Astrocyte of the spinal cord (primary cell): ENCODE measurements around the gene BPGM.
A peak's percentile ranks its signal among the peaks of the same experiment; 100 is the strongest.

Source experiments
- DNase-seq: peaks from one replicate; pipeline ENCODE4 v3.0.0; 2011; ENCODE audit warnings: low read depth, low spot score
- H3K4me3 ChIP-seq: 2 replicates; pipeline ENCODE4 v1.5.1; 2011; ENCODE audit warnings: low read depth, mild to moderate bottlenecking, low read length, moderate library complexity
- in situ Hi-C: cut with HindIII; loops from 2 replicates; pipeline ENCODE4 v1.10.0; 2017; ENCODE audit warnings: low sequenced_read_pairs
- TF ChIP-seq, protein P1 (sequence below): IDR thresholded peaks from 2 replicates; pipeline ENCODE4 v1.5.1; 2012; ENCODE audit warnings: low read depth, mild to moderate bottlenecking, low read length, inconsistent platforms

The BPGM gene

DNA sequence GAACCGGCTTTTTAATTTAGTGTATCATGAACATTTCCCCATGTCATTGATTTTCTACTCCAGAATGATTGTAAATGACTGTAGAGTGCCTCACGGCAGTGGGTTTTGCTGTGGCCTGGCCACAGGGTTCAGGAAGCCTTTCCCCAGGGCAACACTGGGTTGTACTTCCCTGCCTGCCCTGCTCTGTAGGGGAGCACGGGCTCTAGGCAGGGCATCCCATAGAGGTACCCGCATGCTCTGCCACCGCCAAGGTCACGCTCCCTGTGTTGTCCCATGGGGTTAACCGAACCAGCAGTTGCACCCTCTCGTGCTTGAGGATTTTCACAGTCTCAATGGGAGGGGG lies 63.8 kb downstream of the BPGM start:
- in situ Hi-C loops, result no loop called here
- no peak for DNase-seq
- H3K4me3 ChIP-seq, result no peak overlapping the region
- TF ChIP-seq, protein P1, sequence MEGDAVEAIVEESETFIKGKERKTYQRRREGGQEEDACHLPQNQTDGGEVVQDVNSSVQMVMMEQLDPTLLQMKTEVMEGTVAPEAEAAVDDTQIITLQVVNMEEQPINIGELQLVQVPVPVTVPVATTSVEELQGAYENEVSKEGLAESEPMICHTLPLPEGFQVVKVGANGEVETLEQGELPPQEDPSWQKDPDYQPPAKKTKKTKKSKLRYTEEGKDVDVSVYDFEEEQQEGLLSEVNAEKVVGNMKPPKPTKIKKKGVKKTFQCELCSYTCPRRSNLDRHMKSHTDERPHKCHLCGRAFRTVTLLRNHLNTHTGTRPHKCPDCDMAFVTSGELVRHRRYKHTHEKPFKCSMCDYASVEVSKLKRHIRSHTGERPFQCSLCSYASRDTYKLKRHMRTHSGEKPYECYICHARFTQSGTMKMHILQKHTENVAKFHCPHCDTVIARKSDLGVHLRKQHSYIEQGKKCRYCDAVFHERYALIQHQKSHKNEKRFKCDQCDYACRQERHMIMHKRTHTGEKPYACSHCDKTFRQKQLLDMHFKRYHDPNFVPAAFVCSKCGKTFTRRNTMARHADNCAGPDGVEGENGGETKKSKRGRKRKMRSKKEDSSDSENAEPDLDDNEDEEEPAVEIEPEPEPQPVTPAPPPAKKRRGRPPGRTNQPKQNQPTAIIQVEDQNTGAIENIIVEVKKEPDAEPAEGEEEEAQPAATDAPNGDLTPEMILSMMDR, result no peak

GRCh38 chr7:134710854-134711624 lies 64.4 kb downstream of the BPGM start:
- no peak for DNase-seq
- TF ChIP-seq, protein P1, result no peak
- H3K4me3 ChIP-seq, result no peak overlapping the region
- in situ Hi-C loops, result no loop called here

DNA sequence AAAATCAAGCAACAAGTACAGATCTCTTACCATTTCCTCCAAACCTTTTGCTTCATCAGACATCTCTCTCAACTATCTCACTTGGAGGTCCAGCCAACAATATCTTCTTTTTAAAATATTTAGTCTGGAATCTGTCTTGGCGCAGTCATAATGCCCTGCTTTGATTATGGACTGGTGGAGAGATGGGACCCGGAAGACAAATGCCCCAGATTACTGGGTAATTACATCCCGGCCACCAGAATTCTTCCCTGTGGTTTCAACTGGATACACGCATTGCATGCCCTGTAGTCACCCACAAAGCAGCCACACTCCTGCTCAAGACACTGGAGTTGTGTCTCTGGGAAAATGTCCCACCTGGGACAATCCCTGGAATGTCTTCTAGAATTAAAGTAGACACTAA lies 65.5 kb downstream of the BPGM start:
- in situ Hi-C loops, result no loop called here

DNA sequence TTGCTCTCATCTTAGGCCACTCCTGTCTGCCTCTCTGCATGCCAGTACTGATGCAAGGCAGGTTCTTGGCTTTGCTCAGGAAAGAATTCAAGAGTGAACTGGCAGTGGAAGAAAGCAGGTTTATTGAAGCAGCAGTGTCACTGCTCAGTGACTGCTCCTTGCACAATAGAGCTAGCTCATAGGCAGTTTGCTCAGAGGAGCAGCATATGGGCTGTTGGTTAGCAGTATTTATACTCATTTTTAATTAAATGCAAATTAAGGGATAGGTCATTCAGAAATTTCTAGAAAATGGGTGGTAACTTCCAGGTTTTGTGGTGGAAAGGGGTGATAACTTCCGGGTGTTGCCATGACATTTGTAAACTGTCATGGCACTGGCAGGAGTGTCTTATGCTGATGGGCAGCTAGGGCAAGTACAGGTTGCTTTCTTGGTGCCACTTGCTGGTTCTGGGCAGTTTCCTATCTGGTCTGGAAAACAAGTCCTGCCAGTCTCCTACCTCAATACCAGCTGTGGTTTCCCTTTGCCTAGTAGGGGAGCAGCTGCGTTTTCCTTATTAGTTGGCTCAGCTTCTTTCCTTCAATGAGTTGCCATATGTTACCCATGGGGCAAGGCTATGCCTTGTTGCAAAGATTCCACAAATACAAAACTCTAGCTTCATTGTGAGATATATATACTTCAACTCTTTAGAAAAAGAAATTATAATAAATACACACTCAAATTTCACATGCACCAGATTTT lies 68.0 kb downstream of the BPGM start:
- H3K4me3 ChIP-seq, result no peak overlapping the region
- TF ChIP-seq, protein P1, result no peak
- in situ Hi-C loops, result no loop called here
- no peak for DNase-seq

More for the DNA sequence above, 65.5 kb downstream of the BPGM start:
- H3K4me3 ChIP-seq, result no peak overlapping the region
- TF ChIP-seq, protein P1, result no peak
- DNase-seq, result no peak

DNA sequence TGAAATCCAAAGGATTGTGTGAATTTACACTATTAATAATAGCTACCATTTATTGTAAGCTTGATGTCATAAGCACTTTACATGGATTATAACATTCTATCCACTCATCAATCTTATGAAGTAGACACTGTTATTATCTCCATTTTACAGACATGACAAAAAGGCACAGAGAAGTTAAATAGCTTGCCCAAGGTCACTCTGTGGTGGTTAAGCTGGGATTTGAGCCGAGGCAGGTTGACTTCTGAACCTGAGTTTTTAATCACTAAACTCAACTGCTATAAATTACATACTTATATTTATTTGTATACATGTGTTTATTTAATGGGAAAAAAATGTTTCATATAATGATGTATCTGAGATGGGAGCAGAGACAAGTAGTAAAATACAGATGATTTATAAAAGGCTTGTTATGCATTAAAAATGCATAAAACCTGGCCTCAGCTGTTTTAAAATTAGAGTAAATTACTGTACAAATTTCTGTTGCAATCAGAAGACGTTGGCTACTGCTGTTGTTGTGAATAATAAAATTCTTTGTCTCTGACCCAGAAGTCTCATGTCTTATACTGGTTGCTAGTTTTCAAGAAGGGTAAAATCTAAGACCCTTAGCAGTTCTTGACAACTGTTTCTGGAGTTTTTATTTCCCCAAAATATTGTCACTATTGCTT lies 71.7 kb downstream of the BPGM start:
- in situ Hi-C loops, result no loop called here
- TF ChIP-seq, protein P1, result no peak
- H3K4me3 ChIP-seq, result no peak overlapping the region
- DNase-seq, result no peak

DNA sequence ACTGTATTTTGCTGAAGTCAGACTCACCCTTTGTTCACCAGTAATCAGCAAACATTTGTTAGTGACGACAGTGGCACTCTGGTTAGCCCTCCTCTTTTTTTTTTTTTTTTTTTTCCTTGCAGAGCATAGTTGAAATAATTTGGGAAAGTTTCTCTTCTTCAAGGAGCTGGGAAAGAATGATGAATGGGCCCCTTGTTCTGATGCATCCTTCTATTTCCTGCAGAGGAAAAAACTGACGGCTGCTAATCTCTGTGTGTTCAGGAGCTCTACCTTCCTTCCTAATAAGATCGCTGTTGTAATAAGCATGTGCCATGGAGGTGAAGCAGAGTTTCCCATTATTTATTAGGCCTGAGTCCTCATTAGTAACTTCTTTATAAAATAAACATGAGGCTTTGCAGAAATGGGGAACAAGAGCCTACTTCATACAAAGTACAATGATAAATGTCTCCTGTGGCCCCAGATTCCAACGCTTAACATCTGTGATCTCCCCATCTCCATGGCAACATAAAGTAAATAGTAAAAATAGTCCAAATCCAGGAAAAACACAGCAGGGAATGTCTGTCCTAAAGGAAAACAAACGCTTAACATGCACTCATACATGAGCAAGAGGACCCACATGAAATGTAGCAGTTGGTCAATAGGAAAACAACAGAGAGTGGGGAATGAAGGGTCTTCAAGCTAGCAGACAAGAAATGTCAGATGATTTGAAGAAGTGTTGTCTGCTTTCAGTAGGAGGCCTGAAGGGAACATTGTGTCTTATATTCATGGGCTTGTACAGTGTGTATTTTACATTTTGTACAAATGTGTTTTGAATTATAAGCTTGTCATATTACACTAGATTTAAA lies 73.7 kb downstream of the BPGM start:
- in situ Hi-C loops, result no loop called here

More for the DNA sequence above, 73.7 kb downstream of the BPGM start:
- DNase-seq, result peak; percentile 81
- TF ChIP-seq, protein P1, result no peak
- no peak overlapping the region for H3K4me3 ChIP-seq
